GM18519 (cell line): Measurements from ENCODE around the gene PPP1R12A.

Experiments used
- ATAC-seq: cut with Tn5 transposase; IDR thresholded peaks from one replicate; pipeline ENCODE4 v1.9.1; 2021; ENCODE audit warnings: mild to moderate bottlenecking, moderate library complexity; ENCODE audit not compliant: unreplicated experiment, low FRiP score

The PPP1R12A gene

GRCh38 chr12:79775355-79776027 is 159.4 kb downstream of the PPP1R12A start:
- ATAC-seq, result no peak

GRCh38 chr12:79773896-79774295 is 161.0 kb downstream of the PPP1R12A start:
- ATAC-seq, result no peak

- no peak for ATAC-seq
These were observed 164.9 kb downstream of the PPP1R12A start for GRCh38 chr12:79769860-79770485.

DNA sequence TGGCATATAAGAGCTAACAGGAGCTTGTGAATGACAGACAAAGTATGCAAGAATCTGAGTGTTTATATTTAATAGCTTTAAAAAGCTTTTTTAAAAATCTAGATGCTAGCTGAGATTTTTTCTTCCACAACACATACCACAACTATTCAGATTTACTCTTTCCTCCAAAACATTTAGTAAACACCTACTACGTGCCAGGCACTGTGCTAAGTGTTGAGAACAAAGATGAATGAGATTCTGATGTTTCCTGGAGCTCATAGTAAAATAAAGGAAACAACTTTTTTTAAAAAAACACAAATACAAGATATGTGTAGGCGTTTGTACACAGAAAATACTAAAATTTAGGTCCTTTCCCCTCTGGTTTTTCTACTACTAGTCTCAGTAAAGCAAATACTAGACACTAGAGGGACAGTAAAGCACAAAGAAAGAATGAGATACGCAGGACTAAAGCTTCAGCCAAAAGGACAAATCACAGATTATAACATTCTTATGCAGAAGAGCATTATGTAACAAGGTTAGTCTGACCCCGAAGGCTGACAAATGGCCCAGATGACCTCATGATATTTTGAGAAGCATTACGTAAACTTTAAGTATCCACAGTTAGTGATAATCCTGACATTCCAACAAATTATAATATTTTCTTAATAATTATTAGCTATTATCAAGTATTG is 165.6 kb downstream of the PPP1R12A start:
- no peak for ATAC-seq

DNA sequence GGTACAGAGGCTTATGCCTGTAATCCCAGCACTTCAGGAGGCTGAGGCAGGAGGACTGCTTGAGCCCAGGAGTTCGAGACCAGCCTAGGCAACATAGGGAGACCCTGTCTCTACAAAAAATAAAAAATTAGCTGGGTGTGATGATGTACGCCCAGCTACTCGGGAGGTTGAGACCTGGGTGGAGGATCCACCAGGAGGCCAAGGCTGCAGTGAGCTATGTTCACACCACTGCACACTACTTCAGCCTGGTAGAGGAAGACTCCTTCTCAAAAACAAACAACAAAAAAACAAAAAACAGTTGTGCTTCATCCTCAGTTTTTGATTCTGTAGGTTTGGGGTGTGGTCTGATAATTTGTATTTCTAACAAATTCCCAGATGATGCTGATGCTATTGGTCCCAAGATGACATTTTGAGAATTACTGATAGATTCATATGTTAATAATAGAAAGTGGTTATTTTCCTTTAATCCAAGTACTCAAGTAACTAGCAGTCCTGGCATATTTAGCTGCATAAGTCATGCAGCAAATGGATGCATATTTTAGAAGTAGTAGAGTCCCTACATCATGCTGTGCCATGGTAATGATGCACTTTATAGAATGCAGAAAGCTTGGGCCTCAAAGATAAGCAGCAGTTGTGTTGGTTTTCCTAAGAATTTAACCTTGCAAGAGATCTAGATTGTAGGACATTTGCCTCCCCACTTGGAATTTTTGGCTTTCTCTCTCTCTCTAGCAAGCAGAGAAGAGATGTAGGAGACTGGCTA is 168.0 kb downstream of the PPP1R12A start:
- no peak for ATAC-seq

DNA sequence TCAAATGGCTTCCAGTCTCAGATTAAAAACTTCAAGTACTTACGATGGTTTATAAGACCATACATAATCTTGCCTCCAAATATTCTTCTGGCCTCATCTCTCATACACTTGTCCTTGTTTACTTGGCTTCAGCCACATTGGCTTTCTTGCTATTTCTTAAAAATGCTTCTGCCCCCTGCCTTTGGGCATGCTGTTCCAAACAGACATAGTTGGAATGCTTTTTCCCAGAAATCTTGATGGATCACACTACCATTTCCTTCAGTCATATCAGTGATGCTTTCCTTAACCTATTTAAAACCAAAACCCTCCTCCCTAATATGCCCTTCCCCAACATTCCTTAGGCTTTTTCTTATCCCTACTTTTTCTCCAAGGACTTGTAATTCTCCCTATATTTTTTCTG is 169.7 kb downstream of the PPP1R12A start:
- no peak for ATAC-seq

- ATAC-seq, result no peak
These were observed 170.3 kb downstream of the PPP1R12A start for GRCh38 chr12:79764641-79765040.

- ATAC-seq, result no peak
These were observed 171.0 kb downstream of the PPP1R12A start for GRCh38 chr12:79763766-79764452.

DNA sequence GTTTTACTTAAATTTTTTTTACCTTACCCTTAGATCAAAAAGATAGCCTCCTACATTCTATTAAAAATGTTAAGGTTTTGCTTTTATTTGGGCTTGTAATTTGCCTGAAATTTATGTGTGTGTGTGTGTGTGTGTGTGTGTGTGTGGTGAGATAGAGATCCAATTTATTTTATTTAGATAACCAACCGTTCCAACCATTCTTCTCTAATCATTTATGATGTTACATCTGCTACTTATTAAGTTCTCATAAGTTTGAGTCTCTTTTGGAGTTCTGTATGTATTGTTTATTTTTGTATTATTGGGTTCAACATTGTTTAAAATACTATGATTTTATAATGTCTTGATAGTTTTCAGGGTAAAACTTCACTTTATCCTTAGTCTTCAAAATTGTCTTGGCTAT is 173.6 kb downstream of the PPP1R12A start:
- ATAC-seq, result no peak

DNA sequence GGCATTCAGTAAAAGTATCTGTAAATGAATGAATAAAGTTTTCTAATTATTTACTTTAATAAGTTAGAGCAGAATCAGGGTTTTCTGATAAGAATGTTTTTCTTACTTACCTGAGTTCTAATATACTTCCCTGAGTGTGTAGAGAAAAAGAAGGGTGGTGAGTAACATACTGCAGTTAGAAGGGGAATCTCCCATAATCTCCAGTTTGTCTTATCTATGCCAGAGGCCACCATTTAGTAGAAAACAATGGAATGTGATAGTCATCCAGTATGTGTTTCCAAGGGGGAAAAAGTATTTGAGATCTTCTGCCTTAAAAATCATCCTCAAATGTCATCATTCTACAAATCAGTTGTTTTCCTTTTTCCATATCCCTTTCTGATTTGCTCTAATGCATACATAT is 187.6 kb downstream of the PPP1R12A start:
- ATAC-seq, result no peak

GRCh38 chr12:79737875-79738718 is 196.8 kb downstream of the PPP1R12A start:
- ATAC-seq, result peak; percentile 92

DNA sequence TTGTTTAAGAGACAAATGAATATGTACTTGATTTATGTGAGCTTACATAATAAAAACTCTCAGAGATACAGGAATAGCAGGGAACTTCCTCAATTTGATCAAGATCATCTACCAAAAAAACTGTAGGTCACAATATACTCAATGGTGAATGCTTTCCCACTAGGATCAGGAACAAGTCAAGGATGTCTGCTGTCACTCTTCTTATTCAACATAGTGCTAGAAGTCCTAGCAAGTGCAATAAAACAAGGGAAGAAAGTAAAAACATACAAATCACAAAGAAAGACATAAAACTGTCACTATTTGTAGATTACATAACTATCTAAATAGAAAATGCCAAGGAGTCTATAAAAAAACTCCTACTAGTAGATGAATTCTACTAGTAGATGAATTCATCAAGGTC is 202.3 kb downstream of the PPP1R12A start:
- ATAC-seq, result no peak

DNA sequence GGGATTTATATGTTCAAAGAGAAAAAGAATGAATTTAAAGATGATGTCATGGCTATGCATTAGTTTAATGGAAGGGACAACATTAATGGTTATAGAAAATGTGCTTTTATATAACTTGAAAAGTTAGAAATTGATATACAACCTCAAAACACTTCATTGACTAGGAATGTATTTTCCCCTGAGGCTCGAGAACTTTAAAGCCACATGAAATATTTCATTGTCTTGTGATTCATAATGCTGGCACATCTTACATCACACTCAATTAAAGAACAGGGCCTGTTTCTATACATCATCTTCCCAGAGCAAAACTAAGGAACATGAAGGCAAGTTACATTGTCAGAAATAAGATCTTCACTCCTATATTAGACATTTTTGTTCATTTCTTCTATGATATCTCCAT is 208.9 kb downstream of the PPP1R12A start:
- no peak for ATAC-seq
